A673 (cell line): ENCODE results near the gene KLHL18. TPM values are rescaled to one million over a fixed set of nuclear protein-coding genes. Genes with fewer than 3 reads are reported as not detected.
"Not testable (repeated sequence)": the region's sequence is repeated elsewhere in the genome, so short reads cannot be mapped to it uniquely, and the experiment has no call there.

Source experiments
- BruUV-seq: library from RNA; stranded (reverse); fragments of 400-500 nt; replicated peaks from 2 replicates; lab custom pipeline; 2021; lab: Mats Ljungman, UMichigan
- CTCF ChIA-PET: fragments of 300-600 bp; sonication (Branson Sonifier 250); formaldehyde crosslinking; loops from one replicate; lab custom pipeline; 2022; ENCODE audit warnings: antibody characterized with exemption; lab: Charles Lee
- POLR2A ChIA-PET: fragments of 300-600 bp; sonication (Branson Sonifier 250); formaldehyde crosslinking; loops from one replicate; lab custom pipeline; 2022; ENCODE audit warnings: antibody characterized with exemption; ENCODE audit not compliant: low non-redundant PET; lab: Charles Lee
- DNase-seq: peaks from one replicate; pipeline ENCODE4 v3.0.0-alpha.2; 2015; ENCODE audit warnings: low spot score
- H3K27ac ChIP-seq: fragments of 200-600 bp; sonication (generic); 2 replicates; pipeline ENCODE4 v1.5.1; 2016; ENCODE audit warnings: mixed run types, low read depth, mild to moderate bottlenecking, mixed read lengths, antibody characterized with exemption, low read length; ENCODE audit not compliant: poor library complexity, severe bottlenecking
- H3K27me3 ChIP-seq: fragments of 200-600 bp; sonication (generic); replicated peaks from 2 replicates; pipeline ENCODE4 v1.6.1; 2017; ENCODE audit warnings: mixed run types, low read depth, mild to moderate bottlenecking, mixed read lengths, antibody characterized with exemption, low read length; ENCODE audit not compliant: insufficient read depth, poor library complexity
- H3K36me3 ChIP-seq: fragments of 200-600 bp; sonication (generic); 2 replicates; pipeline ENCODE4 v1.6.1; 2016; ENCODE audit warnings: mixed run types, mild to moderate bottlenecking, mixed read lengths, antibody characterized with exemption, low read length; ENCODE audit not compliant: insufficient read depth, poor library complexity, severe bottlenecking
- H3K4me1 ChIP-seq: fragments of 200-600 bp; sonication (generic); 2 replicates; pipeline ENCODE4 v1.6.1; 2017; ENCODE audit warnings: mixed run types, mild to moderate bottlenecking, mixed read lengths, antibody characterized with exemption, low read length; ENCODE audit not compliant: insufficient read depth, poor library complexity, severe bottlenecking
- H3K4me3 ChIP-seq: fragments of 200-600 bp; sonication (generic); 2 replicates; pipeline ENCODE4 v1.5.1; 2016; ENCODE audit warnings: low read depth, mixed run types, mild to moderate bottlenecking, mixed read lengths, low read length; ENCODE audit not compliant: poor library complexity, severe bottlenecking
- H3K9me3 ChIP-seq: fragments of 200-600 bp; sonication (generic); 2 replicates; pipeline ENCODE4 v1.6.1; 2016; ENCODE audit warnings: mixed run types, low read depth, mild to moderate bottlenecking, mixed read lengths, antibody characterized with exemption, low read length; ENCODE audit not compliant: poor library complexity, severe bottlenecking
- EZH2 ChIP-seq: fragments of 200-600 bp; sonication (generic); IDR thresholded peaks from 2 replicates; pipeline ENCODE4 v1.6.1; 2017; ENCODE audit warnings: borderline replicate concordance, low read depth, mild to moderate bottlenecking, mixed read lengths, antibody characterized with exemption, low read length; ENCODE audit not compliant: poor library complexity, severe bottlenecking
- intact Hi-C: fragments of 100-400 bp; cut with micrococcal nuclease; formaldehyde crosslinking; loops from one replicate; pipeline ENCODE4 v1.10.0; 2022; ENCODE audit not compliant: unreplicated experiment
- total RNA-seq: library from RNA; stranded (reverse); gene quantifications from 2 replicates; pipeline ENCODE4 v1.2.3, GENCODE V29; 2021
- TF ChIP-seq, protein P1 (sequence below): fragments of 300-800, 200-600 bp; sonication (generic); conservative IDR thresholded peaks from 2 replicates; pipeline ENCODE4 v1.5.1; 2017; ENCODE audit warnings: low read depth, mild to moderate bottlenecking, antibody characterized with exemption, low read length, moderate library complexity, mixed read lengths

KLHL18 gene
- total RNA-seq, 1 experiment from 2014 or later = 22.6 TPM

DNA sequence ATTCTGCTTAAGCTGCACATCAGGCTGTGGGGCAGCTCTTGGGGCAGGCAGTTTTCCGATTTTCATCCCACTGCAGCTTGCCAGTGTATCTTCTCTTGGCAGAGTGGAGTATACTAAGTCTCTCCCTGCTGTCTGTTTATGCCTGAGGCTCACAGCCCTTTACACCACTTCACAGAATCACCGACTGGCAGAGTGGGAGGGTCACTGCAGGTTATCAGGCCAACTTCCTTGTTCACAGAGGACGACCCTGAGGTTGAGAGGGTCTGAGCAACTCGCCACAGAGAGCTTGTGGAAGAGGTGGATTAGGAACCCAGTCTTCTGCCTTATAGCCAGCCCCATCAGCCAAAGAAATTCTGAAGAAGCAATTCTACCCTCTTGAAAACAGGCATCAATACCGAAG lies 31.1 kb upstream of the KLHL18 start:
- Histone ChIP-seq H3K9me3 (no peaks in the 10 kb centered on the region), H3K27me3 (no peaks in the 10 kb centered on the region), H3K36me3 (no peaks in the 10 kb centered on the region), H3K4me3 (no peak overlapping the region), H3K27ac (no peak overlapping the region), H3K4me1 (no peaks in the 10 kb centered on the region)
- ChIA-PET CTCF (no interaction called here), POLR2A (no interaction called here)
- BruUV-seq = no TSS peak
- DNase-seq = no peak
- no peak for TF ChIP-seq EZH2
- TF ChIP-seq, protein P1, sequence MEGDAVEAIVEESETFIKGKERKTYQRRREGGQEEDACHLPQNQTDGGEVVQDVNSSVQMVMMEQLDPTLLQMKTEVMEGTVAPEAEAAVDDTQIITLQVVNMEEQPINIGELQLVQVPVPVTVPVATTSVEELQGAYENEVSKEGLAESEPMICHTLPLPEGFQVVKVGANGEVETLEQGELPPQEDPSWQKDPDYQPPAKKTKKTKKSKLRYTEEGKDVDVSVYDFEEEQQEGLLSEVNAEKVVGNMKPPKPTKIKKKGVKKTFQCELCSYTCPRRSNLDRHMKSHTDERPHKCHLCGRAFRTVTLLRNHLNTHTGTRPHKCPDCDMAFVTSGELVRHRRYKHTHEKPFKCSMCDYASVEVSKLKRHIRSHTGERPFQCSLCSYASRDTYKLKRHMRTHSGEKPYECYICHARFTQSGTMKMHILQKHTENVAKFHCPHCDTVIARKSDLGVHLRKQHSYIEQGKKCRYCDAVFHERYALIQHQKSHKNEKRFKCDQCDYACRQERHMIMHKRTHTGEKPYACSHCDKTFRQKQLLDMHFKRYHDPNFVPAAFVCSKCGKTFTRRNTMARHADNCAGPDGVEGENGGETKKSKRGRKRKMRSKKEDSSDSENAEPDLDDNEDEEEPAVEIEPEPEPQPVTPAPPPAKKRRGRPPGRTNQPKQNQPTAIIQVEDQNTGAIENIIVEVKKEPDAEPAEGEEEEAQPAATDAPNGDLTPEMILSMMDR = no peak
- intact Hi-C loops = no loop called here

DNA sequence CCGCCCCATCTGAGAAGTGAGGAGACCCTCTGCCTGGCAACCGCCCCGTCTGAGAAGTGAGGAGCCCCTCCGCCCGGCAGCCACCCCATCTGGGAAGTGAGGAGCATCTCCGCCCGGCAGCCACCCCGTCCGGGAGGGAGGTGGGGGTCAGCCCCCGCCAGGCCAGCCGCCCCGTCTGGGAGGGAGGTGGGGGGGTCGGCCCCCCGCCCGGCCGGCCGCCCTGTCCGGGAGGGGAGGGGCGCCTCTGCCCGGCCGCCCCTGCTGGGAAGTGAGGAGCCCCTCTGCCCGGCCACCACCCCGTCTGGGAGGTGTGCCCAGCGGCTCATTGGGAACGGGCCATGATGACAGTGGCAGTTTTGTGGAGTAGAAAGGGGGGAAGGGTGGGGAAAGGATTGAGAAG lies 26.4 kb upstream of the KLHL18 start:
- H3K4me3 ChIP-seq, H3K9me3 ChIP-seq, intact Hi-C loops, BruUV-seq, H3K4me1 ChIP-seq, CTCF ChIA-PET, DNase-seq, H3K27me3 ChIP-seq, H3K36me3 ChIP-seq, H3K27ac ChIP-seq, POLR2A ChIA-PET: not testable (repeated sequence)

DNA sequence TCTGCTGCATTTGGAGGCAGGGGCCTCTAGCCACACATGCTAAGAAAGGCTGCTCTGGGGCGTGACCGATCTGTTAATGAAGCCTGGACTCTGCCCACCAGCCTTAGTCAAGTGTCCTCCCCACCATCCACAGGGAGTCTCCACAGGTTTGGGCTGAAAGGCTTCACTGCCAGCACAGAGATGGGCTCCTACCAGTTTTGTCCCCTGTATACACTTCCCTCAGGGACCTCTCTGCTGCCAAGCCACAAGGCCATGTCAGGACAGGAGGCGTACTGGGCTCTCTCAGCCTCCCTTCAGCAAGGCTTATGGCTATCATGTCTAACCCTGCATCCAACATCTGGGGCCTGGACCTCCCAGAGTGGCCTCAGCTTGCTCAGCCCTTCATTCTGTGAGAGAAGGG lies 23.6 kb upstream of the KLHL18 start:
- Histone ChIP-seq H3K36me3 (no peaks in the 10 kb centered on the region), H3K27me3 (no peaks in the 10 kb centered on the region), H3K4me3 (no peak overlapping the region), H3K27ac (no peak overlapping the region), H3K4me1 (no peaks in the 10 kb centered on the region), H3K9me3 (no peaks in the 10 kb centered on the region)
- intact Hi-C loops = no loop called here
- POLR2A ChIA-PET = no interaction called here
- DNase-seq = no peak
- no TSS peak for BruUV-seq
- CTCF ChIA-PET = no interaction called here
- TF ChIP-seq EZH2 = no peak
- TF ChIP-seq, protein P1 = no peak

DNA sequence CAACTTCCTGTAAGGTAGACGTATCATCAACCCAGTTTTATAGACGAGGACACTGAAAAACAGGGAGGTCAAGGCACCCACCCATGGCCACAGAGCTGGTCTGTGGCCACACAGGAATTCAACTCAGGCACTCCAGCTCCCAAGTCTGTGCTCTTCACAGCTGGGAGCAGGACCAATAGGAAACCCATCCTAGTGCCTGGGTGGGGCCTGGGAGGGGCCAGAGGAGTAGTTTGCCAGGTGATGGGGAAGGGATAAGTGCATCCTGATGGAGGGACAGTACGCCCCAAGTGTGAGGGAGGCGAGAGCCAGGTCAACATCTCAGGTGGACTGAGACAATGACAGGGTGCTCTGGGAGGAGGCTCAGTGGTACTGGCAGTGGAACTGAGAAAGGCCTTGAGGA lies 22.1 kb upstream of the KLHL18 start:
- Histone ChIP-seq H3K36me3 (no peaks in the 10 kb centered on the region), H3K27ac (no peak overlapping the region), H3K9me3 (no peaks in the 10 kb centered on the region), H3K27me3 (no peaks in the 10 kb centered on the region), H3K4me3 (no peak overlapping the region), H3K4me1 (no peaks in the 10 kb centered on the region)
- CTCF ChIA-PET = no interaction called here
- BruUV-seq = no TSS peak
- POLR2A ChIA-PET = no interaction called here
- DNase-seq = no peak
- intact Hi-C loops = no loop called here
- no peak for TF ChIP-seq EZH2
- TF ChIP-seq, protein P1 = no peak
